Medulla oblongata (tissue), 1 donor: ENCODE data around the gene MAPK8.

Experiments used
- DNase-seq: peaks from one replicate; pipeline ENCODE4 v3.0.0-alpha.2; 2015; ENCODE audit errors: extremely low spot score

The MAPK8 gene

DNA sequence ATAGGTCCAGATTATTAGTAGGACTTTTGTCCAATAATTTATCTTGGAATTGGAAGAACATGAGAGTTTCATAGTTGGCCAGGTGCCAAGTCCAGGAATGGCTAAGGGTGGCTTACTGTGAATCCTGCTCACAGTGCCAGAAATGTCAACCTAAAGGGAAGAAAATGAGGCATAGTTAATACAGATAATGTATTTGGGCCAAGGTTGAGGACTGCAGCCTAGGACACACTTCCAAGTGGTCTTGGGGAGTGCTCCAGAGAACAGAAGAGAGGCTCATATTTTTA lies 78.2 kb downstream of the MAPK8 start:
- no peak for DNase-seq

DNA sequence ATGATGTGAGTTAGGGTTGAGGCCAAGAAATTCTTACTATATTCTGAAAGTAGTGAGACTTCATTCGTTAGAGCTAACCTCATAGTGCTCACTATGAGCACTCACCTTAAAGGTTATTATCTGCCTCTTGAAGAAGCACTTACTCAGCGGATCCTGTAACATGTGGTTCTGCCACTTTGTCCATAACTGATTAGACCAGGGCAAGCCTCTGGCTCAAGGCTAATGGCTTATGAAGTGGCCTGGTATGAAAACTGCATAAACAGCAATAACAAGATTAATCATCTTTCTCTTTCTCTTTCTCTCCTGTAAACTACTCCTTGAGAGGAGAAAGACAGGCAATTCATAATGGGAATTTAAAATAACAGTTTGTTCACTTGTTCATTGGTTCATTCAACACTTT lies 82.8 kb downstream of the MAPK8 start:
- no peak for DNase-seq

DNA sequence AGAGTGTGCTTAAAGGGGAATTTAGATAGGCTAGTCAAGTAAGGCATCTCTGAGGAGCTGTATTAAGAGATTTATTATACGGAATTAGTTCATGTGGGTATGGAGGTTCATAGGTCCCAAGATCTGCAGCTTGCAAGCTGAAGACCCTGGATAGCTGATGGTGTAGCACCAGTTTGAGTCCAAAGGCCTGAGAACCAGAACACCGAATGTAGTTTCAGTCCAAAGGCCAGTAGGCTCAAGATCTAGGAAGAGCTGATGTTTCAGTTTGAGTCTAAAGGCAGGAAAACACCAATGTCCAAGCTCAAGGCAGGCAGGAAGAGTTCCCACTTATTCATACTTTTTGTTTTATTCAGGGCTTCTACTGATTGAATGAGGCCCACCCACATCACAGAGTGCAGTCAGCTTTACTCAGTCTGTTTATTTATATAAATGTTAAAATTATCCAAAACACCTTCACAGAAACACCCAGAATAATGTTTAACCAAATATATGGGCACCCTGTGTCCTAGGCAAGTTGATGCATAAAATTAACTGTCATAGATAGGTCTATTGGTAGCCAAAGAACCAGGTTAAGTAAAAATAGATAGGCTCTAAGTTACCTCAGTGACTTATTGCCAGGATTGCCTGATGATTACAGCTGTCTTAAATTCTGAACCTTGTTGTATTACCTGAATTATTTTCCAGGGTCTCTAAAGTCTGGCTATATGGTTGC lies 83.5 kb downstream of the MAPK8 start:
- DNase-seq = no peak

DNA sequence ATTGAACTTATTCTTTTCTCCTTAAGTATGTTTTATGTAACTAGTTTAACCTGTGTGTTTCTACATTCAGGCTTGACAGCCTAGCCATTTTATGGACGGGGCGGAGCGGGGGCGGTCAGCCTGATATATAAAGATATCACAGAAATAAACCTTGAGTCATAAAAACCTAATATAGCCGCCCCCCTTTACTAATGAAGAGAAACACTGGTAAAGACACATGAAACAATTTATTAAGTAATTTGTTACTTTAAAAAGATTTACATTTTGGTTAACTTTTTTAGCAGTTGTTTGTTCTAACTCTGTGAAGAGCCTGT lies 84.0 kb downstream of the MAPK8 start:
- no peak for DNase-seq

DNA sequence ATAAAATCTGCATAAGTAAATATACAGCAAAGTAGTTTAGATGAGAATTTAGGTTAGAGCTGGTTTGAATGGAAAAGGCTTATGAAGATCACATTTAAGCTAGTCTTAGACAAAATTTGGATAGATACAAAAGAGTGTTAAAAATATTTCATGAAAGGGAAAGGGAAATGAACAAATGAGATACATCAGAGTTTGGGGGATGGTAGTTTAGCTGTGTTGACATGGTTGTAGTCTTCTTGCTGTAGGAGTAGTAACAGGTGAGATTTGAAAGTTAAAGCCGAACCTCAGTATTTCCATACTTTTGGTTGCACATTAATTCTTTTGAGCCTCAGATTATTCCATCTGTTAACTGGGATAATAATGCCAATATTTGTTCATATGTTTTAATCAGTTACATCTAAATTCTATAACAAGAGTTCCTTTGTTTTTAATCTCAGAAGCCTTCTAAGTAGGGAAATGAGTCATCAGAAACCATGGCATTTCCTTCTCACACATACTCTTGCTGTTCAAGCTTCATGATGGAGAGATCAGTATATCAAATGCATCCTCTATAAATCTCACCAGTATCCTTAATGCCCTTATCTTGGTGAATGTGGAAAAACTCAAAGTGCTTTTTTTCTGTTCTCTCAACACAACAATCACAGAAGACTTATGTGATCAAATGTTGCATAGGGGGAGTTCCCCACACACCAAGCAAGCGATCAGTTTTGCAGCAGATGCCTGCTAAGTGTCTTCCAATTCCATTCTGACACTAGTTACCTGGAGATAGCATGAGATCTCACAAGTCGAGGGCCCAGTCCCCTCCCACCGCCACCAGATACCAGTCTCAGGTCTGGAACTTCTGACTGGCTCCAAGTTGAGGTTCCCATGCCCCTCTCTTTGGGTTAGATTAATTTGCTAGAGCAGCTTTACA lies 84.7 kb downstream of the MAPK8 start:
- no peak for DNase-seq

GRCh38 chr10:48391994-48392393 lies 85.5 kb downstream of the MAPK8 start:
- no peak for DNase-seq

DNA sequence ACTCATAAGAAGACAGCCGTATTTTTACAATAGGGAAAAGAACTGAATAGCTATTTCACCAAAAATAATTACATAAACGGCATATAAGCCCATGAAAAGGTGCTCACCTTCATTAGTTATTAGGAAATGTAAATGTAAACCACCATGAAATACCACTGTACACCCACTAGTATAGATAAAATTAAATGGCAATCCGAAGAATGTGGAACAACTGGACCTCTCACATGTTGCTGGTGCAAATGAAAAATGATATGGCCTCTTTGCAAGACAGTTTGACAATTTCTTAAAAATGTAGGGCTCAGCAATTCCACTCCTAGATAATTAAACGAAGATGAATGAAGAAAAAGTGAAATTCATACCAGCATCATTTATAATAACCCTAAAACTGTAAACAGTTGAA lies 91.8 kb downstream of the MAPK8 start:
- no peak for DNase-seq

- peak; percentile 14 for DNase-seq
These were observed 92.6 kb downstream of the MAPK8 start for GRCh38 chr10:48399056-48399541.

GRCh38 chr10:48399551-48399950 lies 93.1 kb downstream of the MAPK8 start:
- DNase-seq = no peak

DNA sequence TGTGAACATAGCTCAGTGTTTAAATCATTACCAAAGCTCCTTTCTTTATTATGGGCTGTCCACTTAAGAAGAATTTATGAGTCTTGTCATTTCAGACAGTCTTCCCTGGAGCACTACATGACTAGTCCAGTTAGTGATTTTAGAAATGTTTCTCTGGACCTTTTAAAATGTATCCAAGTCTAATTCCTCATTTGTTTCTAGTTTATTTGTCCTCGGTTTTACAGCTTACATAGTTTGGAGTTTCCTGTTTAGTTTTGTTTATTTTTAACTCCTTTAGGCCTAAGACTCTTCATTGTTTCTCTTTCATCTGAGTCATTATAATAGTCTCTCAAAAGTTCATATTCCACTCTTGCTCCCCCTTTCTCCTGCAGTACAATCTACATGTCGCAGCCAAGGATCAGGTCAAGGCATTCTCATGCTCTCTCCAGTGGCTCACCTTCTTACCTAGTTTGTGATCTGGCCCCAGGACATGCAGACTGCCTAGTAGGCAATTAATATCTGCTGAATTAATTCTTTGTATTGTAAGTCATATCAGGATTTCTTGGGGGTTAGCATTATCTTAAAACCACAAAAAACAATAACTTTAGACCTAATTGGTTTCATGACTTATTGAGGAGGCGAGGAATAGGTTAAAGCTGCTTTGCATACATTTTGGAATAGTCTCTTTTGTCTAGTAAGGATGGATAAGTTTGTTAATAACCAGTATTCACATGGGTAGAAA lies 93.8 kb downstream of the MAPK8 start:
- DNase-seq = no peak

DNA sequence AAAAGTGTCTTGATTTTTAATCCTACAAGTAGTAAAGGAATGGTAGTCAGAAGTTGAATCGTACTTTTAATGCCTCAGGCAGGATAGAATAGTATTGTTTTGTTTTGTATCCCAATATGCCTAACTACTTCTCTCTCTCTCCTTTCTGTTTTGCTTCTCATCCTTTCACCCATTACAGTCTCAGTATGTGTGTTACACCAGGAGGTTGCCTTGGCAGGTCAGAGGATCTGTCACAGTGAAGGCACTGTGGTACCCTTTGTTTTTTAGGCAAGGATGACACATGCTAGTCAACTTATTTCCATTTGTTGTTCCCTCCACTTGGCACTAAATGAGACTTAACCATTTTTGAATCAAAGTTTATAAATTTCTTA lies 94.4 kb downstream of the MAPK8 start:
- peak; percentile 8 for DNase-seq

- no peak for DNase-seq
These were observed 98.2 kb downstream of the MAPK8 start for GRCh38 chr10:48404646-48405045.

- no peak for DNase-seq
These were observed 99.7 kb downstream of the MAPK8 start for GRCh38 chr10:48406204-48406603.

GRCh38 chr10:48406658-48407057 lies 100.2 kb downstream of the MAPK8 start:
- DNase-seq = no peak

DNA sequence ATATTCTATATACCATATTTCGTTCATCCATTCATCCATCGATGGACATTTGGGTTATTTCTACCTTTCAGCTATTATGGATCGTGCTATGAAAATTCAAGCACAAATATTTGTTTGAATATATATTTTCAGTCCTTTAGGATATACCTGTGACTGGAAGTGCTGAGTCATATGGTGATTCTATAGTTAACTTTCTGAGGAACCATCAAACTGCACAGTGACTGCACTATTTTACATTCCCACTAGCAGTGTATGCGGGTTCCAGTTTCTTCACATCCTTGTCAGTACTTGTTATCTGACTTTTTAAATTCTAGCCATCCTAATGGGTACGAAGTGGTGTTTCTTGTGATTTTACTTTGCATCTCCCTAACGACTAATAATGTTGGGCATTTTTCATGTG lies 104.0 kb downstream of the MAPK8 start:
- no peak for DNase-seq

DNA sequence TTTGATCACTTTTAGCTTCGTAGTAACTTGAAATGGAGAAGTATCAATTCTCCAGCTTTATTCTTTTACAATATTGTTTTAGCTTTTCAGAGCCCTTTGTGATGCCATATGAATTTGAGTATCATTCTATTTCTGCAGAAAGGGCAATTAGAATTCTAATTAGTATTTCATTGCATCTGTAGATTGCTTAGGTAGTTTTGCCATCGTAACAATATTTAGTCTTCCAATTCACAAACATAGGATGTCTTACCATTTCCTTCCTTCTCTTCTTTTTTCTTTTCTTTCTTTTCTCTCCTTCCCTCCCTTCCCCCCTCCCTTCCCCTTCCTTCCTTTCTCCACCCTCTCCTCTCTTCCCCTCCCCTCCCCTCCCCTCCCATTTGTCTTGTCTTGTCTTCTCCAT lies 105.0 kb downstream of the MAPK8 start:
- DNase-seq = no peak

DNA sequence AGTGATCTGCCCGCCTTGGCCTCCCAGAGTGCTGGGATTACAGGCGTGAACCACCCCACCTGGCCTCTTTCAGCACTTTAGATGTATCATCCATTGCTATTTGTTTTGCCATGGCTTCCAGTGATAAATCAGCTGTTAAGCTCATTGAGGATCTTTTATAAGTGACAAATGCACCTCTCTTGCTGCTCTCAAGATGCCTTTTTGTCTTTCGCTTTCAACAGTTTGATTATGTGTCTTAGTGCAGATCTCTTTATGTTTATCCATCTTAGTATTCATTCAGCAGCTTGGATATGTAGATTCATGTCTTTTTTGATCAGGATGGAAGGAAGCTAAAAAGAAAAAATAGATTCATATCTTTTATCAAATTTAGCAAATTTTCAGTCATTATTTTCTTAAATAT lies 105.6 kb downstream of the MAPK8 start:
- DNase-seq = no peak

DNA sequence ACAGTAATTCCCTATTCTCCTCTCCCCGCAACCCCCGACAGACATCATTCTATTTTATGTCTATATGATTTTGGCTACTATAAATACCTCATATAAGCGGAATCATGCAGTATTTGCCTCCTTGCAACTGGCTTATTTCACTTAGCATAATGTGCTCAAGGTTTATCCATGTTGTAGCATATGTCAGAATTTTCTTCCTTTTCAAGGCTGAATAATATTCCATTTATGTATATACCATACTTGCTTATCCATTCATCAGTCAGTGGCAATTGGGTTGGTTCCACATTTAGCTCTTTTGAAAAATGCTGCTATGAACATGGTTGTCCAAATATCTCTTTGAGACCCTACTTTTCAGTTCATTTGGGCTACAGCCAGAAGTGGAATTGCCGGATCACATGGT lies 106.5 kb downstream of the MAPK8 start:
- no peak for DNase-seq

- DNase-seq = no peak
These were observed 107.7 kb downstream of the MAPK8 start for GRCh38 chr10:48414160-48414559.

GRCh38 chr10:48414778-48415177 lies 108.3 kb downstream of the MAPK8 start:
- DNase-seq = no peak

- DNase-seq = no peak
These were observed 110.2 kb downstream of the MAPK8 start for GRCh38 chr10:48416584-48417232.

DNA sequence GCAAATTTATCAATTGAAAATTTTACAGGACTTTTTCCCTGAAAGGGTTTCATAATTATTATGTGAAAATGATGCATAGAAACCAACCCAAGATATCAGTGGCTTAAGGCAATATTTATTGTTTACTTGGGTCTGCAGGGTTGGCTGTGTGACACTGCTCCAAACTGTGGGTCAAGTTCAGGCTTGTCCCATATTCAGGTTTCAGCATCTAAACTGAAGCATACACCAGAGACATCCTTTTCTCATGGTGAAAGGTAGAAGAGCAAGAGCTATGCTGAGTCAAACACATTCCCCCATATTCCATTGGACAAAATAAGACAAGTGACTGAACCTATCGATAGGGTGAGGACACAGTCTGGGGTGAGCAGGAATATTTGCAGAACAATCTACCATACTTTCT lies 110.9 kb downstream of the MAPK8 start:
- DNase-seq = no peak
